ENCODE results near the gene PIP4K2A. TPM values are rescaled to one million over a fixed set of nuclear protein-coding genes. Genes with fewer than 3 reads are reported as not detected.
"Not testable (repeated sequence)": the region's sequence is repeated elsewhere in the genome, so short reads cannot be mapped to it uniquely, and the experiment has no call there.

PIP4K2A gene
- total RNA-seq, 1 donor from 2014 or later: 13.9 TPM

- intact Hi-C loops (cut with DNase I); ATAC-seq (ENCODE audit: poor library complexity); DNase-seq: not testable (repeated sequence)
Measured at GRCh38 chr10:22524333-22524732, 190.0 kb downstream of the PIP4K2A start.

GRCh38 chr10:22520645-22521044 is 193.7 kb downstream of the PIP4K2A start:
- ATAC-seq (ENCODE audit: poor library complexity); intact Hi-C loops (cut with DNase I): not testable (repeated sequence)

GRCh38 chr10:22518167-22518724 is 196.1 kb downstream of the PIP4K2A start:
- intact Hi-C loops (cut with DNase I): no loop called here
- no peak for ATAC-seq (ENCODE audit: poor library complexity)
- DNase-seq: no peak

More at GRCh38 chr10:22520645-22521044, 193.7 kb downstream of the PIP4K2A start:
- DNase-seq: not testable (repeated sequence)

GRCh38 chr10:22515009-22515408 is 199.4 kb downstream of the PIP4K2A start:
- ATAC-seq (ENCODE audit: poor library complexity) (no peak), DNase-seq (no peak)
- intact Hi-C loops (cut with DNase I): no loop called here

- DNase-seq; ATAC-seq (ENCODE audit: poor library complexity); intact Hi-C loops (cut with DNase I): not testable (repeated sequence)
Measured at GRCh38 chr10:22514414-22514758, 200.0 kb downstream of the PIP4K2A start.

- intact Hi-C loops (cut with DNase I); ATAC-seq (ENCODE audit: poor library complexity); DNase-seq: not testable (repeated sequence)
Measured at GRCh38 chr10:22513483-22514413, 200.6 kb downstream of the PIP4K2A start.

- intact Hi-C loops (cut with DNase I); DNase-seq; ATAC-seq (ENCODE audit: poor library complexity): not testable (repeated sequence)
Measured at GRCh38 chr10:22512015-22512414, 202.4 kb downstream of the PIP4K2A start.

GRCh38 chr10:22508214-22508613 is 206.2 kb downstream of the PIP4K2A start:
- ATAC-seq (ENCODE audit: poor library complexity); intact Hi-C loops (cut with DNase I): not testable (repeated sequence)

GRCh38 chr10:22505911-22506685 is 208.3 kb downstream of the PIP4K2A start:
- ATAC-seq (ENCODE audit: poor library complexity) (no peak), DNase-seq (no peak)
- intact Hi-C loops (cut with DNase I): no loop called here

More at GRCh38 chr10:22508214-22508613, 206.2 kb downstream of the PIP4K2A start:
- DNase-seq: not testable (repeated sequence)

- no peak for ATAC-seq (ENCODE audit: poor library complexity)
- intact Hi-C loops (cut with DNase I): no loop called here
- DNase-seq: no peak
Measured at GRCh38 chr10:22504766-22505165, 209.6 kb downstream of the PIP4K2A start.

- ATAC-seq (ENCODE audit: poor library complexity) (no peak), DNase-seq (no peak)
- intact Hi-C loops (cut with DNase I): no loop called here
Measured at GRCh38 chr10:22503315-22504088, 210.9 kb downstream of the PIP4K2A start.

- intact Hi-C loops (cut with DNase I): no loop called here
- no peak for ATAC-seq (ENCODE audit: poor library complexity)
- no peak for DNase-seq
Measured at GRCh38 chr10:22501863-22502262, 212.5 kb downstream of the PIP4K2A start.

GRCh38 chr10:22501413-22501812 is 213.0 kb downstream of the PIP4K2A start:
- DNase-seq (no peak), ATAC-seq (ENCODE audit: poor library complexity) (no peak)
- intact Hi-C loops (cut with DNase I): no loop called here

GRCh38 chr10:22500656-22501340 is 213.6 kb downstream of the PIP4K2A start:
- intact Hi-C loops (cut with DNase I): no loop called here
- DNase-seq: no peak
- peak; percentile 39 for ATAC-seq (ENCODE audit: poor library complexity)

- ATAC-seq (ENCODE audit: poor library complexity); intact Hi-C loops (cut with DNase I); DNase-seq: not testable (repeated sequence)
Measured at GRCh38 chr10:22499973-22500372, 214.4 kb downstream of the PIP4K2A start.

- ATAC-seq (ENCODE audit: poor library complexity) (no peak), DNase-seq (no peak)
- intact Hi-C loops (cut with DNase I): no loop called here
Measured at GRCh38 chr10:22495396-22495795, 219.0 kb downstream of the PIP4K2A start.

- intact Hi-C loops (cut with DNase I): no loop called here
- DNase-seq (no peak), ATAC-seq (ENCODE audit: poor library complexity) (no peak)
Measured at GRCh38 chr10:22494007-22494406, 220.4 kb downstream of the PIP4K2A start.

Measured in Right ventricle myocardium superior (tissue), 1 donor.